ENCODE data around the gene SLC36A4. TPM values are rescaled to one million over a fixed set of nuclear protein-coding genes. Genes with fewer than 3 reads are reported as not detected.

Gene SLC36A4
- total RNA-seq, 1 experiment from 2014 or later = 21.1 TPM

DNA sequence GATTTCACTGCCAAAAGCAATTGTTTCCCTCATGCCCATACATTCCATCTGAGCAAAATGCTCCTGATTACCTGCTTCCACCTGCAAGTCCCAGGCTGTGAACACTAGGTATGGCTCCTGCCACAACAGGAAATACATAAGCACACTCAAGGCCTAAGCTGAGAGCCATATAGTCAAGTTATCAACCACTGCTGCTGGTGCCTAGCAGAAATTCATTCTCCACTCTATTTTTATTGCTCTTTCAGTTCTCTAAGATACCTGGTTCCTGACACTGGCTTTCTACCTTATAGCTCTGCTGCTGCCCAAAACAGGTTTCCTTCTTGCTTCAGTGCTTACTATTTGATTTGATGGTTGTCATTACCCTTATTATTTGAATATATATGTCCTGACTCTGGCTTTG lies 31.6 kb downstream of the SLC36A4 start:
- CTCF ChIA-PET = no interaction called here
- H4K20me1 ChIP-seq (ENCODE audit: insufficient read depth) = no peaks in the 10 kb centered on the region
- RAD21 ChIA-PET (ENCODE audit: low non-redundant PET in 1 of 2, low total read pairs in 2 of 2, uncharacterized antibody in 2 of 2, unreplicated experiment in 2 of 2) = no interaction called here
- H2AFZ ChIP-seq (ENCODE audit: low read depth, low read length, poor library complexity, severe bottlenecking) = no peak overlapping the region
- no peak overlapping the region for H3K4me3 ChIP-seq (replicated peaks in 1 of 2; ENCODE audit: low read depth in 1 of 2, low read length in 2 of 2)
- no peak overlapping the region for H3K4me2 ChIP-seq (ENCODE audit: low read length)
- H3K9ac ChIP-seq (ENCODE audit: low read length) = no peak overlapping the region
- no peaks in the 10 kb centered on the region for H3K4me1 ChIP-seq (ENCODE audit: control insufficient read depth in 1 of 2, insufficient read depth in 2 of 2, low read length in 2 of 2)
- intact Hi-C loops (cut with micrococcal nuclease) = no loop called here
- no peaks in the 10 kb centered on the region for H3K79me2 ChIP-seq (ENCODE audit: insufficient read depth, low read length)
- H3K27ac ChIP-seq (ENCODE audit: low read depth, low read length) = no peak overlapping the region
- TF ChIP-seq SP1 (IDR thresholded peaks at IDR 0.05; ENCODE audit: low read depth) = no peak
- no peak for TF ChIP-seq CTCF (IDR thresholded peaks at IDR 0.05 in 2 of 3, conservative IDR thresholded peaks at IDR 0.05 in 1 of 3; ENCODE audit: borderline replicate concordance in 1 of 3, insufficient read depth in 1 of 3, low read depth in 2 of 3, low read length in 2 of 3)
- TF ChIP-seq EGR1 (IDR thresholded peaks at IDR 0.05; ENCODE audit: low read depth) = no peak
- no peak for TF ChIP-seq CEBPB (IDR thresholded peaks at IDR 0.05; ENCODE audit: low read depth)
- TF ChIP-seq ZNF274 (IDR thresholded peaks at IDR 0.05; ENCODE audit: low read depth, low read length) = no peak
- no peak for TF ChIP-seq TCF7L2 (IDR thresholded peaks at IDR 0.05; ENCODE audit: borderline replicate concordance, extremely low read depth, insufficient read depth, insufficient read length)
- TF ChIP-seq JUND (IDR thresholded peaks at IDR 0.05) = no peak
- TF ChIP-seq SIN3A (IDR thresholded peaks at IDR 0.05; ENCODE audit: low read depth) = no peak
- TF ChIP-seq FOSL1 (IDR thresholded peaks at IDR 0.05; ENCODE audit: low read depth) = no peak
- TF ChIP-seq, protein P1, sequence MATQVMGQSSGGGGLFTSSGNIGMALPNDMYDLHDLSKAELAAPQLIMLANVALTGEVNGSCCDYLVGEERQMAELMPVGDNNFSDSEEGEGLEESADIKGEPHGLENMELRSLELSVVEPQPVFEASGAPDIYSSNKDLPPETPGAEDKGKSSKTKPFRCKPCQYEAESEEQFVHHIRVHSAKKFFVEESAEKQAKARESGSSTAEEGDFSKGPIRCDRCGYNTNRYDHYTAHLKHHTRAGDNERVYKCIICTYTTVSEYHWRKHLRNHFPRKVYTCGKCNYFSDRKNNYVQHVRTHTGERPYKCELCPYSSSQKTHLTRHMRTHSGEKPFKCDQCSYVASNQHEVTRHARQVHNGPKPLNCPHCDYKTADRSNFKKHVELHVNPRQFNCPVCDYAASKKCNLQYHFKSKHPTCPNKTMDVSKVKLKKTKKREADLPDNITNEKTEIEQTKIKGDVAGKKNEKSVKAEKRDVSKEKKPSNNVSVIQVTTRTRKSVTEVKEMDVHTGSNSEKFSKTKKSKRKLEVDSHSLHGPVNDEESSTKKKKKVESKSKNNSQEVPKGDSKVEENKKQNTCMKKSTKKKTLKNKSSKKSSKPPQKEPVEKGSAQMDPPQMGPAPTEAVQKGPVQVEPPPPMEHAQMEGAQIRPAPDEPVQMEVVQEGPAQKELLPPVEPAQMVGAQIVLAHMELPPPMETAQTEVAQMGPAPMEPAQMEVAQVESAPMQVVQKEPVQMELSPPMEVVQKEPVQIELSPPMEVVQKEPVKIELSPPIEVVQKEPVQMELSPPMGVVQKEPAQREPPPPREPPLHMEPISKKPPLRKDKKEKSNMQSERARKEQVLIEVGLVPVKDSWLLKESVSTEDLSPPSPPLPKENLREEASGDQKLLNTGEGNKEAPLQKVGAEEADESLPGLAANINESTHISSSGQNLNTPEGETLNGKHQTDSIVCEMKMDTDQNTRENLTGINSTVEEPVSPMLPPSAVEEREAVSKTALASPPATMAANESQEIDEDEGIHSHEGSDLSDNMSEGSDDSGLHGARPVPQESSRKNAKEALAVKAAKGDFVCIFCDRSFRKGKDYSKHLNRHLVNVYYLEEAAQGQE (IDR thresholded peaks at IDR 0.05; ENCODE audit: low read depth) = no peak
- no peaks in the 10 kb centered on the region for H3K27me3 ChIP-seq (ENCODE audit: insufficient read depth, low read length)
- no peaks in the 10 kb centered on the region for H3K9me3 ChIP-seq (ENCODE audit: control insufficient read depth in 1 of 2, insufficient read depth in 1 of 2, low read depth in 1 of 2, low read length in 2 of 2)
- H3K36me3 ChIP-seq (ENCODE audit: control insufficient read depth in 1 of 2, insufficient read depth in 2 of 2, low read length in 2 of 2) = 0 out of 4 replicates have a peak, but pooled peaks cover 0 to 2% of the 10 kb centered on the region in 2 experiments
- ATAC-seq (no peak), DNase-seq (ENCODE audit: low read depth, low spot score) (no peak)
- POLR2A ChIA-PET = no interaction called here
- no TSS peak for BruUV-seq (replicated peaks)
- H3K9me2 ChIP-seq (ENCODE audit: insufficient read depth) = no peaks in the 10 kb centered on the region
